Adrenal gland (tissue), 5 donors: ENCODE measurements around the gene WLS.

Source experiments
- CTCF ChIP-seq, 6 experiments: fragments of 450-650 bp in 4 of 6; fragments of 200-600 bp in 2 of 6; sonication (generic) in 1 of 6; IDR thresholded peaks; 1 replicate in 5 of 6; 2 replicates in 1 of 6; pipeline versions ENCODE4 v1.5.1 to v1.8.0; 2016 to 2021; ENCODE audit warnings: antibody characterized with exemption in 6 of 6, mild to moderate bottlenecking in 2 of 6, moderate library complexity in 1 of 6
- POLR2A ChIP-seq, 2 donors: fragments of 450-650 bp; IDR thresholded peaks; one replicate each; pipeline ENCODE4 v1.6.1; 2017; ENCODE audit warnings: antibody characterized with exemption in 2 of 2, mild to moderate bottlenecking in 2 of 2, moderate library complexity in 1 of 2
- donor health status: DM: no; HTN: no; CAD: no.

DNA sequence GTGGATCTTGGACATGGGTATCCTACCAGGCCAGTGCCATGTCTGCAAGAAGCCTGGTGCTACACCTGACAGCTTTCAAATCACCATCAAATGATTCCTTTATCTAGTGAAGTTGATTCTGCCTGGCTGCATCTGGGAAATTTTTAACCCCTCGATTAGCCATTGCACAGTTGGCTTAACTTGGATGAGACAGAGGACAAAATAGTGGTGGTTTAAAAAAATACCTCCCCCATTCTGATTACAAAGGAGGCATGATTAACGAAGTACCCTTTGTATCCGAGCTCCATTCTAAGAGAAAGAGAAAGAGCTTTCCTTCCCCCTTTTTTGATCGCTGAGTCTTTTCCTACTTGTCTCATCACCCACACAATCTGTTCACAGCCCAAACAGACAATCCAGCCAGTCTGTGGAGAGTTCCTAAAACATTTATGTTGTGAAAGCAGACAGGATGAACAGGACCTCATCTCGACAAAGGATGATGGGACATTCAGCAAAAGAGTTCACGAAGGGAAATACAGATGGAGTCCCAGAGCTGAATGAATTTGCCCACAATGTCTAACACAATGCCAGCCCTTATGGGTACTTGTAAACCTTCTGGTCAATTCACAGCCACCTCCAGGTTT lies 20.5 kb downstream of the WLS start:
- TF ChIP-seq CTCF (IDR thresholded peaks at IDR 0.05) (no peak), POLR2A (IDR thresholded peaks at IDR 0.05) (no peak)
